ENCODE data around the gene PSG11. TPM values are rescaled to one million over a fixed set of nuclear protein-coding genes. Genes with fewer than 3 reads are reported as not detected.
"Not testable (repeated sequence)": the region's sequence is repeated elsewhere in the genome, so short reads cannot be mapped to it uniquely, and the experiment has no call there.

The PSG11 gene
- not detected in 2 replicates for total RNA-seq (2014; rRNA removed; shearing (Covaris generic))

GRCh38 chr19:43026369-43026768 lies at the start of gene PSG11:
Gene PSG11 (minus strand): TSS chr19:43026469. CDS start chr19:43026372, 97 bp downstream.
- not testable (repeated sequence) for DNase-seq (ENCODE audit: low spot score)

GRCh38 chr19:43062418-43062817 lies 36.1 kb upstream of the PSG11 start:
- DNase-seq (ENCODE audit: low spot score) = not testable (repeated sequence)

GRCh38 chr19:43061326-43061725 lies 35.1 kb upstream of the PSG11 start:
- not testable (repeated sequence) for DNase-seq (ENCODE audit: low spot score)

GRCh38 chr19:43060254-43060653 lies 34.0 kb upstream of the PSG11 start:
- DNase-seq (ENCODE audit: low spot score) = not testable (repeated sequence)

GRCh38 chr19:43059482-43059881 lies 33.2 kb upstream of the PSG11 start:
- not testable (repeated sequence) for DNase-seq (ENCODE audit: low spot score)

- not testable (repeated sequence) for DNase-seq (ENCODE audit: low spot score)
Measured at GRCh38 chr19:43058440-43058839, 32.2 kb upstream of the PSG11 start.

GRCh38 chr19:43047966-43048365 lies 21.7 kb upstream of the PSG11 start:
- not testable (repeated sequence) for DNase-seq (ENCODE audit: low spot score)

GRCh38 chr19:43046578-43046977 lies 20.3 kb upstream of the PSG11 start:
- not testable (repeated sequence) for DNase-seq (ENCODE audit: low spot score)

- not testable (repeated sequence) for DNase-seq (ENCODE audit: low spot score)
Measured at GRCh38 chr19:43043492-43044180, 17.4 kb upstream of the PSG11 start.

- peak; percentile 54 for DNase-seq (ENCODE audit: low spot score)
Measured at GRCh38 chr19:43031645-43032044, 5.4 kb upstream of the PSG11 start.

GRCh38 chr19:43028866-43029265 lies 2.6 kb upstream of the PSG11 start:
- peak; percentile 4 for DNase-seq (ENCODE audit: low spot score)

GRCh38 chr19:43027985-43028384 lies 1.7 kb upstream of the PSG11 start:
- DNase-seq (ENCODE audit: low spot score) = peak; percentile 23

- DNase-seq (ENCODE audit: low spot score) = not testable (repeated sequence)
Measured at GRCh38 chr19:43027061-43027460, 792 bp upstream of the PSG11 start.

GRCh38 chr19:43022098-43022497 lies 4.2 kb downstream of the PSG11 start:
- DNase-seq (ENCODE audit: low spot score) = not testable (repeated sequence)

- not testable (repeated sequence) for DNase-seq (ENCODE audit: low spot score)
Measured at GRCh38 chr19:43021629-43022028, 4.6 kb downstream of the PSG11 start.

- DNase-seq (ENCODE audit: low spot score) = peak; percentile 18
Measured at GRCh38 chr19:43019588-43019987, 6.7 kb downstream of the PSG11 start.

GRCh38 chr19:43005841-43006240 lies 20.4 kb downstream of the PSG11 start:
- not testable (repeated sequence) for DNase-seq (ENCODE audit: low spot score)

GRCh38 chr19:43004846-43005245 lies 21.4 kb downstream of the PSG11 start:
- DNase-seq (ENCODE audit: low spot score) = not testable (repeated sequence)

GRCh38 chr19:43003634-43004033 lies 22.6 kb downstream of the PSG11 start:
- not testable (repeated sequence) for DNase-seq (ENCODE audit: low spot score)

- not testable (repeated sequence) for DNase-seq (ENCODE audit: low spot score)
Measured at GRCh38 chr19:43002948-43003347, 23.3 kb downstream of the PSG11 start.

- not testable (repeated sequence) for DNase-seq (ENCODE audit: low spot score)
Measured at GRCh38 chr19:42996161-42996560, 30.1 kb downstream of the PSG11 start.

- DNase-seq (ENCODE audit: low spot score) = not testable (repeated sequence)
Measured at GRCh38 chr19:42992029-42992604, 34.2 kb downstream of the PSG11 start.

GRCh38 chr19:42989851-42990250 lies 36.4 kb downstream of the PSG11 start:
- no peak for DNase-seq (ENCODE audit: low spot score)

Measured in HT-29 (cell line).